HEK293 (cell line): ENCODE measurements around the gene AGRN.

Source experiments
- CTCF ChIA-PET: fragments of 350-600 bp; formaldehyde crosslinking; extraction: SDS; loops from one replicate; lab custom pipeline; 2021; ENCODE audit warnings: antibody characterized with exemption; lab: Yijun Ruan, JAX
- POLR2A ChIA-PET: fragments of 300-600 bp; formaldehyde crosslinking; extraction: SDS; loops from one replicate; lab custom pipeline; 2020; ENCODE audit warnings: antibody characterized with exemption, inconsistent platforms; lab: Yijun Ruan, JAX
- H3K27ac ChIP-seq: fragments of 200-500 bp; sonication (Bioruptor generic); 2 replicates; pipeline ENCODE4 v1.5.1; 2014; ENCODE audit warnings: low read depth, low read length, control low read depth, inconsistent platforms; ENCODE audit errors: extremely low read depth
- H3K36me3 ChIP-seq, 2 experiments: fragments of 200-500 bp in 1 of 2; sonication (Bioruptor generic) in 1 of 2; 1 replicate in 1 of 2; 2 replicates in 1 of 2; pipeline ENCODE4 v1.5.1; 2014 to 2017; ENCODE audit warnings: inconsistent platforms in 2 of 2, low read length in 2 of 2; ENCODE audit not compliant: control insufficient read depth in 2 of 2, insufficient read depth in 1 of 2
- H3K4me1 ChIP-seq: fragments of 200-500 bp; sonication (Bioruptor generic); 2 replicates; pipeline ENCODE4 v1.5.1; 2014; ENCODE audit warnings: mild to moderate bottlenecking, low read length, inconsistent platforms; ENCODE audit not compliant: control insufficient read depth, insufficient read depth
- H3K4me3 ChIP-seq: 2 replicates; pipeline ENCODE4 v1.5.1; 2011; ENCODE audit warnings: low read depth, mild to moderate bottlenecking, control low read depth, low read length, moderate library complexity
- H3K9me3 ChIP-seq: fragments of 200-500 bp; sonication (Bioruptor generic); 2 replicates; pipeline ENCODE4 v1.5.1; 2014; ENCODE audit warnings: low read depth, low read length, inconsistent platforms; ENCODE audit not compliant: control insufficient read depth, insufficient read depth
- BCL11A ChIP-seq: fragments of 450-650 bp; formaldehyde crosslinking; IDR thresholded peaks from 2 replicates; pipeline ENCODE4 v1.5.1; 2016; ENCODE audit warnings: low read depth, missing biosample characterization, missing genetic modification characterization
- IKZF3 ChIP-seq: fragments of 450-650 bp; IDR thresholded peaks from 2 replicates; pipeline ENCODE4 v1.5.0; 2018; ENCODE audit warnings: missing biosample characterization, mild to moderate bottlenecking, missing genetic modification characterization, moderate library complexity
- MYNN ChIP-seq: fragments of 450-650 bp; formaldehyde crosslinking; IDR thresholded peaks from 2 replicates; pipeline ENCODE4 v1.5.1; 2016; ENCODE audit warnings: missing biosample characterization, missing genetic modification characterization, borderline replicate concordance
- SP3 ChIP-seq: fragments of 450-650 bp; formaldehyde crosslinking; IDR thresholded peaks from 2 replicates; pipeline ENCODE4 v1.5.1; 2016; ENCODE audit warnings: missing biosample characterization, missing genetic modification characterization
- TCF7L2 ChIP-seq: IDR thresholded peaks from 2 replicates; pipeline ENCODE4 v1.6.1; 2011; ENCODE audit warnings: low read depth, mild to moderate bottlenecking, inconsistent platforms, low read length, moderate library complexity, borderline replicate concordance
- ZBTB10 ChIP-seq: fragments of 450-650 bp; formaldehyde crosslinking; IDR thresholded peaks from 2 replicates; pipeline ENCODE4 v1.5.1; 2016; ENCODE audit warnings: missing biosample characterization, missing genetic modification characterization
- ZFP41 ChIP-seq: fragments of 450-650 bp; formaldehyde crosslinking; IDR thresholded peaks from 2 replicates; pipeline ENCODE4 v1.5.1; 2016; ENCODE audit warnings: missing biosample characterization, missing genetic modification characterization, borderline replicate concordance
- ZNF146 ChIP-seq: fragments of 450-650 bp; formaldehyde crosslinking; IDR thresholded peaks from 2 replicates; pipeline ENCODE4 v1.5.1; 2016; ENCODE audit warnings: missing biosample characterization, missing genetic modification characterization
- ZNF169 ChIP-seq: fragments of 450-650 bp; formaldehyde crosslinking; IDR thresholded peaks from 2 replicates; pipeline ENCODE4 v1.5.1; 2016; ENCODE audit warnings: missing biosample characterization, missing genetic modification characterization
- ZNF174 ChIP-seq: fragments of 450-650 bp; formaldehyde crosslinking; IDR thresholded peaks from 2 replicates; pipeline ENCODE4 v1.5.0; 2017; ENCODE audit warnings: missing biosample characterization, mild to moderate bottlenecking, missing genetic modification characterization
- ZNF19 ChIP-seq: fragments of 450-650 bp; formaldehyde crosslinking; IDR thresholded peaks from 2 replicates; pipeline ENCODE4; 2016; ENCODE audit warnings: missing biosample characterization, missing genetic modification characterization, low read depth
- ZNF223 ChIP-seq: fragments of 450-650 bp; formaldehyde crosslinking; IDR thresholded peaks from 2 replicates; pipeline ENCODE4 v1.5.1; 2016; ENCODE audit warnings: missing biosample characterization, missing genetic modification characterization
- ZNF24 ChIP-seq: fragments of 450-650 bp; formaldehyde crosslinking; IDR thresholded peaks from 2 replicates; pipeline ENCODE4 v1.5.1; 2016; ENCODE audit warnings: missing biosample characterization, missing genetic modification characterization
- ZNF274 ChIP-seq, 2 experiments: fragments of 200-500 bp in 1 of 2; fragments of 450-650 bp in 1 of 2; sonication (Bioruptor generic) in 1 of 2; formaldehyde crosslinking in 1 of 2; IDR thresholded peaks; 2 replicates each; pipeline versions ENCODE4 v1.5.1 to v1.6.1; 2014 to 2016; ENCODE audit warnings: borderline replicate concordance in 1 of 2, inconsistent platforms in 1 of 2, low read length in 1 of 2, missing biosample characterization in 1 of 2, missing genetic modification characterization in 1 of 2
- ZNF350 ChIP-seq: fragments of 450-650 bp; formaldehyde crosslinking; IDR thresholded peaks from 2 replicates; pipeline ENCODE4 v1.5.0; 2017; ENCODE audit warnings: missing biosample characterization, mild to moderate bottlenecking, missing genetic modification characterization
- ZNF473 ChIP-seq: fragments of 450-650 bp; formaldehyde crosslinking; IDR thresholded peaks from 2 replicates; pipeline ENCODE4 v1.5.1; 2017; ENCODE audit warnings: missing biosample characterization, missing genetic modification characterization
- ZNF529 ChIP-seq: fragments of 450-650 bp; formaldehyde crosslinking; IDR thresholded peaks from 2 replicates; pipeline ENCODE4 v1.5.1; 2017; ENCODE audit warnings: missing genetic modification characterization, missing biosample characterization; ENCODE audit not compliant: insufficient replicate concordance
- ZNF555 ChIP-seq: fragments of 450-650 bp; formaldehyde crosslinking; conservative IDR thresholded peaks from 2 replicates; pipeline ENCODE4 v1.5.1; 2017; ENCODE audit warnings: missing biosample characterization, mild to moderate bottlenecking, missing genetic modification characterization, inconsistent platforms
- ZNF580 ChIP-seq: fragments of 450-650 bp; formaldehyde crosslinking; IDR thresholded peaks from 2 replicates; pipeline ENCODE4 v1.5.1; 2016; ENCODE audit warnings: missing biosample characterization, missing genetic modification characterization
- ZNF600 ChIP-seq: fragments of 450-650 bp; formaldehyde crosslinking; IDR thresholded peaks from 2 replicates; pipeline ENCODE4 v1.5.1; 2016; ENCODE audit warnings: missing biosample characterization, missing genetic modification characterization
- ZNF621 ChIP-seq: fragments of 450-650 bp; formaldehyde crosslinking; IDR thresholded peaks from 2 replicates; pipeline ENCODE4 v1.5.1; 2017; ENCODE audit warnings: missing biosample characterization, missing genetic modification characterization
- ZNF623 ChIP-seq: fragments of 450-650 bp; formaldehyde crosslinking; IDR thresholded peaks from 2 replicates; pipeline ENCODE4 v1.5.1; 2016; ENCODE audit warnings: missing biosample characterization, missing genetic modification characterization
- ZNF768 ChIP-seq: fragments of 450-650 bp; formaldehyde crosslinking; IDR thresholded peaks from 2 replicates; pipeline ENCODE4 v1.5.1; 2018; ENCODE audit warnings: missing biosample characterization, mild to moderate bottlenecking, missing genetic modification characterization
- ZNF777 ChIP-seq: fragments of 450-650 bp; formaldehyde crosslinking; IDR thresholded peaks from 2 replicates; pipeline ENCODE4 v1.5.1; 2017; ENCODE audit warnings: missing biosample characterization, missing genetic modification characterization, borderline replicate concordance
- ZSCAN30 ChIP-seq: fragments of 450-650 bp; IDR thresholded peaks from 2 replicates; pipeline ENCODE4 v1.5.1; 2018; ENCODE audit warnings: missing biosample characterization, mild to moderate bottlenecking, missing genetic modification characterization, moderate library complexity
- TF ChIP-seq, protein P1 (sequence below): fragments of 450-650 bp; formaldehyde crosslinking; IDR thresholded peaks from 2 replicates; pipeline ENCODE4 v1.5.1; 2017; ENCODE audit warnings: missing biosample characterization, missing genetic modification characterization
- TF ChIP-seq, protein P2 (sequence below): fragments of 450-650 bp; formaldehyde crosslinking; IDR thresholded peaks from 2 replicates; pipeline ENCODE4 v1.5.1; 2017; ENCODE audit warnings: missing biosample characterization, missing genetic modification characterization
- TF ChIP-seq, protein P3 (sequence below): fragments of 450-650 bp; formaldehyde crosslinking; IDR thresholded peaks from 2 replicates; pipeline ENCODE4 v1.5.1; 2016; ENCODE audit warnings: missing biosample characterization, missing genetic modification characterization
- TF ChIP-seq, protein P4 (sequence below): fragments of 450-650 bp; formaldehyde crosslinking; IDR thresholded peaks from 2 replicates; pipeline ENCODE4 v1.5.1; 2017; ENCODE audit warnings: missing biosample characterization, mild to moderate bottlenecking, missing genetic modification characterization, moderate library complexity

The AGRN gene

GRCh38 chr1:975896-976683 lies 43.8 kb upstream of the AGRN start:
- Histone ChIP-seq H3K4me3 (peak overlapping the region; percentile 25), H3K36me3 (no peaks in the 10 kb centered on the region), H3K27ac (peak overlapping the region; percentile 50; the same call in 1 of the 2 replicates), H3K9me3 (no peaks in the 10 kb centered on the region), H3K4me1 (peaks cover 3% of the 10 kb centered on the region; the same call in 1 of the 2 replicates)
- ChIA-PET CTCF (interaction anchor here (0.5 to 1.8 kb wide), 10 partner anchors 9 to 315 kb away, joined by 3 to 21 read pairs (median 4); no protein-coding TSS in a partner anchor), POLR2A (interaction anchor here (0.6 to 1.9 kb wide), 10 partner anchors 8 to 83 kb away, joined by 3 to 12 read pairs (median 4); partner anchors contain the start of gene PLEKHN1)
- TF ChIP-seq ZNF580 (no peak), ZBTB10 (tag by site-specific recombination) (peak; percentile 91), ZNF350 (tag by site-specific recombination) (no peak), BCL11A (tag by site-specific recombination) (0 out of 2 replicates have a peak, but pooled peaks have one; percentile 39), ZNF473 (tag by site-specific recombination) (no peak), ZNF19 (no peak), ZNF600 (tag by site-specific recombination) (peak; percentile 96), ZNF174 (tag by site-specific recombination) (no peak), SP3 (tag by site-specific recombination) (peak; percentile 55), ZNF24 (no peak), ZNF623 (tag by site-specific recombination) (no peak), ZNF146 (tag by site-specific recombination) (no peak), ZNF777 (tag by site-specific recombination) (no peak), ZSCAN30 (tag by site-specific recombination) (peak; percentile 83), ZNF274 (IDR thresholded peaks at IDR 0.05; ENCODE audit: low read length) (no peak), ZNF274 (tag by site-specific recombination; IDR thresholded peaks at IDR 0.05; ENCODE audit: borderline replicate concordance) (no peak), ZNF768 (tag by site-specific recombination) (no peak), ZNF223 (tag by site-specific recombination) (no peak), ZNF529 (tag by site-specific recombination) (no peak), IKZF3 (tag by site-specific recombination) (peak; percentile 45; the same call in 1 of the 2 replicates), TCF7L2 (no peak), ZNF169 (tag by site-specific recombination) (no peak), MYNN (no peak), ZNF555 (tag by site-specific recombination) (no peak), ZFP41 (no peak), ZNF621 (tag by site-specific recombination) (no peak)
- TF ChIP-seq, protein P1, sequence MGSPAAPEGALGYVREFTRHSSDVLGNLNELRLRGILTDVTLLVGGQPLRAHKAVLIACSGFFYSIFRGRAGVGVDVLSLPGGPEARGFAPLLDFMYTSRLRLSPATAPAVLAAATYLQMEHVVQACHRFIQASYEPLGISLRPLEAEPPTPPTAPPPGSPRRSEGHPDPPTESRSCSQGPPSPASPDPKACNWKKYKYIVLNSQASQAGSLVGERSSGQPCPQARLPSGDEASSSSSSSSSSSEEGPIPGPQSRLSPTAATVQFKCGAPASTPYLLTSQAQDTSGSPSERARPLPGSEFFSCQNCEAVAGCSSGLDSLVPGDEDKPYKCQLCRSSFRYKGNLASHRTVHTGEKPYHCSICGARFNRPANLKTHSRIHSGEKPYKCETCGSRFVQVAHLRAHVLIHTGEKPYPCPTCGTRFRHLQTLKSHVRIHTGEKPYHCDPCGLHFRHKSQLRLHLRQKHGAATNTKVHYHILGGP: no peak
- TF ChIP-seq, protein P2, sequence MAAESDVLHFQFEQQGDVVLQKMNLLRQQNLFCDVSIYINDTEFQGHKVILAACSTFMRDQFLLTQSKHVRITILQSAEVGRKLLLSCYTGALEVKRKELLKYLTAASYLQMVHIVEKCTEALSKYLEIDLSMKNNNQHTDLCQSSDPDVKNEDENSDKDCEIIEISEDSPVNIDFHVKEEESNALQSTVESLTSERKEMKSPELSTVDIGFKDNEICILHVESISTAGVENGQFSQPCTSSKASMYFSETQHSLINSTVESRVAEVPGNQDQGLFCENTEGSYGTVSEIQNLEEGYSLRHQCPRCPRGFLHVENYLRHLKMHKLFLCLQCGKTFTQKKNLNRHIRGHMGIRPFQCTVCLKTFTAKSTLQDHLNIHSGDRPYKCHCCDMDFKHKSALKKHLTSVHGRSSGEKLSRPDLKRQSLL (tag by site-specific recombination): no peak
- TF ChIP-seq, protein P3, sequence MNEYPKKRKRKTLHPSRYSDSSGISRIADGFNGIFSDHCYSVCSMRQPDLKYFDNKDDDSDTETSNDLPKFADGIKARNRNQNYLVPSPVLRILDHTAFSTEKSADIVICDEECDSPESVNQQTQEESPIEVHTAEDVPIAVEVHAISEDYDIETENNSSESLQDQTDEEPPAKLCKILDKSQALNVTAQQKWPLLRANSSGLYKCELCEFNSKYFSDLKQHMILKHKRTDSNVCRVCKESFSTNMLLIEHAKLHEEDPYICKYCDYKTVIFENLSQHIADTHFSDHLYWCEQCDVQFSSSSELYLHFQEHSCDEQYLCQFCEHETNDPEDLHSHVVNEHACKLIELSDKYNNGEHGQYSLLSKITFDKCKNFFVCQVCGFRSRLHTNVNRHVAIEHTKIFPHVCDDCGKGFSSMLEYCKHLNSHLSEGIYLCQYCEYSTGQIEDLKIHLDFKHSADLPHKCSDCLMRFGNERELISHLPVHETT (tag by site-specific recombination): no peak
- TF ChIP-seq, protein P4, sequence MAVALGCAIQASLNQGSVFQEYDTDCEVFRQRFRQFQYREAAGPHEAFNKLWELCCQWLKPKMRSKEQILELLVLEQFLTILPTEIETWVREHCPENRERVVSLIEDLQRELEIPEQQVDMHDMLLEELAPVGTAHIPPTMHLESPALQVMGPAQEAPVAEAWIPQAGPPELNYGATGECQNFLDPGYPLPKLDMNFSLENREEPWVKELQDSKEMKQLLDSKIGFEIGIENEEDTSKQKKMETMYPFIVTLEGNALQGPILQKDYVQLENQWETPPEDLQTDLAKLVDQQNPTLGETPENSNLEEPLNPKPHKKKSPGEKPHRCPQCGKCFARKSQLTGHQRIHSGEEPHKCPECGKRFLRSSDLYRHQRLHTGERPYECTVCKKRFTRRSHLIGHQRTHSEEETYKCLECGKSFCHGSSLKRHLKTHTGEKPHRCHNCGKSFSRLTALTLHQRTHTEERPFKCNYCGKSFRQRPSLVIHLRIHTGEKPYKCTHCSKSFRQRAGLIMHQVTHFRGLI (tag by site-specific recombination): no peak
